ENCODE results near the gene TMEM231.
"Not testable (repeated sequence)": the region's sequence is repeated elsewhere in the genome, so short reads cannot be mapped to it uniquely, and the experiment has no call there.

The TMEM231 gene

GRCh38 chr16:75503801-75504200 lies 52.3 kb downstream of the TMEM231 start:
- Histone ChIP-seq H2AFZ (ENCODE audit: low read length, unreplicated experiment) (no peak overlapping the region), H3K79me2 (ENCODE audit: control insufficient read depth, insufficient read depth, low read length, unreplicated experiment) (no peaks in the 10 kb centered on the region), H3K4me3 (ENCODE audit: low read depth, low read length) (no peak overlapping the region), H3K4me1 (ENCODE audit: control insufficient read depth, insufficient read depth, low read length, unreplicated experiment) (peaks cover 27% of the 10 kb centered on the region), H3K36me3 (ENCODE audit: insufficient read depth, low read length) (no peaks in the 10 kb centered on the region), H3K27ac (ENCODE audit: low read depth, low read length) (no peak overlapping the region), H3K27me3 (ENCODE audit: insufficient read depth, low read length) (no peaks in the 10 kb centered on the region)

DNA sequence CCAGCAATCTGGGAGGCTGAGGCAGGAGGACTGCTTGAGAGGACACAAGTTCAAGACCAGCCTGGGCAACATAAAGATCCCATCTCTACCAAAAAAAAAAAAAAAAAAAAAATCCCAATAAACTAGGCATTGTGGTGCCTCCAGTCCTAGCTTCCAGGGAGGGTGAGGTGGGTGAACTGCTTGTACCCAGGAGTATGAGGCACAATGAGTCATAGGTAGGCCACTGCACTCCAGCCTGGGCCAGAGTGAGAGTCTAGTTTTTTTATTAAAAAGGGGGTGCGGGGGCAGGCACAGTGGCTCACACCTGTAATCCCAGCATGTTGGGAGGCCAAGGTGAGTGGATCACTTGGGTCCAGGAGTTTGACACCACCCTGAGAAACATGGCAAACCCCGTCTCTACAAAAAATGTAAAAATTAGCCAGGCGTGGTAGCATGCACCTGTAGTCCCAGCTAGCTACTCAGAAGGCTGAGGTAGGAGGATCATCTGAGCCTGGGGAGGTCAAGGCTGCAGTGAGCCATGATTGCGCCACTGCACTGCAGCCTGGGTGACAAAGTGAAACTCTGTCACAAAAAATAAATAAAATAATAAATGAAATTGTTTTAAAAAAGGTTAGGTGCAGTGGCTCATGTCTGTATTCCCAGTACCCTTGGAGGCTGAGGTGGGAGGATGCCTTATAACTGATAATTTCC lies 53.0 kb downstream of the TMEM231 start:
- no peaks in the 10 kb centered on the region for H3K27me3 ChIP-seq (ENCODE audit: insufficient read depth, low read length)
- H3K79me2 ChIP-seq (ENCODE audit: control insufficient read depth, insufficient read depth, low read length, unreplicated experiment), result no peaks in the 10 kb centered on the region
- no peak overlapping the region for H2AFZ ChIP-seq (ENCODE audit: low read length, unreplicated experiment)
- no peak overlapping the region for H3K4me3 ChIP-seq (ENCODE audit: low read depth, low read length)
- H3K27ac ChIP-seq (ENCODE audit: low read depth, low read length), result no peak overlapping the region
- H3K36me3 ChIP-seq (ENCODE audit: insufficient read depth, low read length), result no peaks in the 10 kb centered on the region
- peaks cover 27% of the 10 kb centered on the region for H3K4me1 ChIP-seq (ENCODE audit: control insufficient read depth, insufficient read depth, low read length, unreplicated experiment)

DNA sequence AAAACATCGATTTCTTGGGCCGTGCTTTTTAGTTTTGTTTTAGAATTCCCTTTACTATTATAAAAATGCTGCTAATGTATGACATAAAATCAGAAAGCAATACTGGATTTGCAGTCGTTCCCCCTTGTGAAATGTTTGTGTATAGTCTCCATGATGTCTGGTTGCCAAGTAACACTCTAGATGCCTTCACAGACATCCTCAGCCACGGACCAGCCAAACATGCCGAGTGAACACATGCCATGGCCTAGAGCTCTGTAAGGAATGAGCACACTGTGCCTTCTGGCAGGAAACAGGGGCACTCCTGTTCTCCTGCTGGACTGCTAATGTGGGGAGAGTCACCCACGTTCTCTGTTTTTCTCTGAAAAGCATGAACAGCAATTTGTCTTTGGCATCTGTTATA lies 54.2 kb downstream of the TMEM231 start:
- peak overlapping the region; percentile 55 for H3K27ac ChIP-seq (ENCODE audit: low read depth, low read length)
- not testable (repeated sequence) for H3K79me2 ChIP-seq (ENCODE audit: control insufficient read depth, insufficient read depth, low read length, unreplicated experiment); H3K27me3 ChIP-seq (ENCODE audit: insufficient read depth, low read length); H3K36me3 ChIP-seq (ENCODE audit: insufficient read depth, low read length)
- H3K4me1 ChIP-seq (ENCODE audit: control insufficient read depth, insufficient read depth, low read length, unreplicated experiment), result peaks cover 25% of the 10 kb centered on the region
- peak overlapping the region; percentile 17 for H2AFZ ChIP-seq (ENCODE audit: low read length, unreplicated experiment)
- H3K4me3 ChIP-seq (ENCODE audit: low read depth, low read length), result 0 out of 2 replicates have a peak overlapping the region, but pooled peaks have one; percentile 2

- 0 out of 2 replicates have a peak overlapping the region, but pooled peaks have one; percentile 2 for H3K4me3 ChIP-seq (ENCODE audit: low read depth, low read length)
- H3K27me3 ChIP-seq (ENCODE audit: insufficient read depth, low read length), result no peaks in the 10 kb centered on the region
- no peaks in the 10 kb centered on the region for H3K79me2 ChIP-seq (ENCODE audit: control insufficient read depth, insufficient read depth, low read length, unreplicated experiment)
- peak overlapping the region; percentile 55 for H3K27ac ChIP-seq (ENCODE audit: low read depth, low read length)
- H3K4me1 ChIP-seq (ENCODE audit: control insufficient read depth, insufficient read depth, low read length, unreplicated experiment), result peaks cover 20% of the 10 kb centered on the region
- H3K36me3 ChIP-seq (ENCODE audit: insufficient read depth, low read length), result no peaks in the 10 kb centered on the region
- H2AFZ ChIP-seq (ENCODE audit: low read length, unreplicated experiment), result peak overlapping the region; percentile 17
Measured at GRCh38 chr16:75501359-75501758, 54.7 kb downstream of the TMEM231 start.

DNA sequence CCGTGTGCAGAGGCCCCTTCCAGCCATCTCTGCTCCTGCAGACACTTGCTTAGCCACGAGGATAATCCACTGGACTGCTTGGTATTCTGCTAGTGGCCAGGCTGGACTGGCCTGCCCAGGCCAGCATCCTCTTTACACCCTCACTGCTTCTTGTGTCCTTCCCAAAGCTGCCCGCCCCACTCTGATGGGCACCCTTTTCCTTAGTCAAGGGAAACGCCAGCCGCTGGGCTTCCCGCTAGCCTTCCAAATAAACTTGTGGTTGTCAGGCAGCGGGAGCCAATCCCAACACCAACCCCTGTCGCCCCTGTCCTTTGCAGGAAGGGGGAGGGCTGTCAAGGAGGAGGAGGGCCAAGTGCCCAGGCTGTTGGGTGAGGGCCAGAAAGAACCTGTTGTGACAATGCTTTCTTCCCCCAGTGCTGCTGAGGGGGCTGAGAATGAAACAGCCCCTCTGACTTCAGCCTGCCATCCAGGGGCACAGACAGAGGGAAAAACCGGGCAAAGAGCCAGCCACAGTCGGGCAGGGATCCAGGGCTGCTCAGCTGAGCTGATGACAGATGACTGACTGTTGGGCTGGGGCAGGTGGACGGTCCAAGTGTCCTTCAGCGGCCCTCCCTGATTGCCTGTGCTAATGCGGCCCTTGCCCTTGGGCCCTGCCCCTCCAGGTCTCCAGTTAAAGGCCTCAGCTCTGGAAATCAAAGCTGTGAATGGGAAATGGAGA lies 57.3 kb downstream of the TMEM231 start:
- H3K27me3 ChIP-seq (ENCODE audit: insufficient read depth, low read length); H2AFZ ChIP-seq (ENCODE audit: low read length, unreplicated experiment): not testable (repeated sequence)

GRCh38 chr16:75497558-75497957 lies 58.5 kb downstream of the TMEM231 start:
- H3K79me2 ChIP-seq (ENCODE audit: control insufficient read depth, insufficient read depth, low read length, unreplicated experiment), result no peaks in the 10 kb centered on the region
- 0 out of 2 replicates have a peak, but pooled peaks cover 5% of the 10 kb centered on the region for H3K27me3 ChIP-seq (ENCODE audit: insufficient read depth, low read length)
- H3K27ac ChIP-seq (ENCODE audit: low read depth, low read length), result no peak overlapping the region
- H3K4me3 ChIP-seq (ENCODE audit: low read depth, low read length), result no peak overlapping the region
- H3K4me1 ChIP-seq (ENCODE audit: control insufficient read depth, insufficient read depth, low read length, unreplicated experiment), result peaks cover 11% of the 10 kb centered on the region
- no peaks in the 10 kb centered on the region for H3K36me3 ChIP-seq (ENCODE audit: insufficient read depth, low read length)
- H2AFZ ChIP-seq (ENCODE audit: low read length, unreplicated experiment), result no peak overlapping the region

More for the DNA sequence above, 57.3 kb downstream of the TMEM231 start:
- not testable (repeated sequence) for H3K79me2 ChIP-seq (ENCODE audit: control insufficient read depth, insufficient read depth, low read length, unreplicated experiment); H3K36me3 ChIP-seq (ENCODE audit: insufficient read depth, low read length); H3K27ac ChIP-seq (ENCODE audit: low read depth, low read length); H3K4me3 ChIP-seq (ENCODE audit: low read depth, low read length)
- peaks cover 17% of the 10 kb centered on the region for H3K4me1 ChIP-seq (ENCODE audit: control insufficient read depth, insufficient read depth, low read length, unreplicated experiment)

DNA sequence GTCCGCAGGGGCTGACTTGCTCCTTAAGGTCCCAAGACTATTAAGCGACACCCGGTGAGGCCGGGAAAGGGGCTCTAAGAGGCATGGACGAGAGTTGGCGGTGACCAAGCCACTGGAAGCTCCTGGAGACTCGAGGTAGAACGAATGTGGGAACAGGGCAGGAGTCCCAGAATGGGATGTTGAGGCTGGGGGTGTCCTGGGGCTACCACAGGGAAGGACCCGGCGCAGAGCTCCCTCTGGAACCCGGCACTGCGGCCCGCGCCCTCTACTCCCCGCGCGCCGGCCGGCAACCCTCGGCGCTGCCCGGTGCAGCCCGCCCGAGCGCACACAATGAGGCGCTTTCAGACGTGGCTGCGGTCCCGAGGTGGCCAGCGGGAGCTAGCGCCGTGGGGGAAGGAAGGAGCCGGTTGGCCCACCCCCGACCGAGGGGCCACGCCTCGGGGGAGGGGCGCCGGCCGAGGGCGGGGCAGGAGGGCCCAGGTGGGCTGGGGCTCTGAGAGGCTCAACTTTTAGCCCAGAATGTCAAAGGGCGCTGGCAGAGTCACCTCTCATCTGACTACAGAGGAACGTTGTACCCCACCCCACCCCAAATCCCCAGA lies 60.9 kb downstream of the TMEM231 start, which contains the start of gene CHST6:
Gene CHST6 (minus strand): TSS at position 366 of the 599 bp plus-strand sequence. CDS start 15,613 bp downstream, outside the sequence.
- Histone ChIP-seq H2AFZ (ENCODE audit: low read length, unreplicated experiment) (peak within 1 kb of the TSS; percentile 77), H3K4me1 (ENCODE audit: control insufficient read depth, insufficient read depth, low read length, unreplicated experiment) (peaks cover 4% of the 10 kb centered on the region), H3K36me3 (ENCODE audit: insufficient read depth, low read length) (no peaks in the 10 kb centered on the region), H3K27ac (ENCODE audit: low read depth, low read length) (no peak within 1 kb of the TSS), H3K79me2 (ENCODE audit: control insufficient read depth, insufficient read depth, low read length, unreplicated experiment) (no peaks in the 10 kb centered on the region), H3K27me3 (ENCODE audit: insufficient read depth, low read length) (0 out of 2 replicates have a peak, but pooled peaks cover 5% of the 10 kb centered on the region), H3K4me3 (ENCODE audit: low read depth, low read length) (peak within 1 kb of the TSS; percentile 80)

- Histone ChIP-seq H3K79me2 (ENCODE audit: control insufficient read depth, insufficient read depth, low read length, unreplicated experiment) (no peaks in the 10 kb centered on the region), H3K36me3 (ENCODE audit: insufficient read depth, low read length) (no peaks in the 10 kb centered on the region), H3K27ac (ENCODE audit: low read depth, low read length) (no peak overlapping the region), H2AFZ (ENCODE audit: low read length, unreplicated experiment) (peak overlapping the region; percentile 77), H3K4me1 (ENCODE audit: control insufficient read depth, insufficient read depth, low read length, unreplicated experiment) (peaks cover 4% of the 10 kb centered on the region), H3K27me3 (ENCODE audit: insufficient read depth, low read length) (0 out of 2 replicates have a peak, but pooled peaks cover 5% of the 10 kb centered on the region), H3K4me3 (ENCODE audit: low read depth, low read length) (peak overlapping the region; percentile 80)
Measured at GRCh38 chr16:75494661-75495075, 61.4 kb downstream of the TMEM231 start.

DNA sequence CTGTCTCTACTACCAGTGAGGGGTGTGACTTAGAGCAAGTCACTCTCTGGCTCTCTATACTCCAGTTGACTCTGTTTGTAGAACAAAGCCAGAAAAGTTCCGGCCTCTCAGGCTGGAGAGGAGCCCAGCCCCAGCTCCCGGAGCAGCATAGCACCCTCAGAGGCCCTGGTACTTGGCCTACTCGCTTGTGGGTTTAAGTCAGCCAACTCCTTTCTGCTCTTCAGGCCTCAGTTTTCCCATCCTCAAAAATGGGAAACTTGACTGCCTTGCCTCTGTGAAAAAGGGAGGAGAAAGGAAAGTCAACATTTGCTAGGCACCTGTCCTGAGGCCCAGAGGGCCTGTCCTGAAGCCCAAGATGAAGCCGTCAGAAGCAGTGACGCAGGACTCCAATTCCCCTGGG lies 61.9 kb downstream of the TMEM231 start:
- H3K27ac ChIP-seq (ENCODE audit: low read depth, low read length), result no peak overlapping the region
- H3K27me3 ChIP-seq (ENCODE audit: insufficient read depth, low read length), result 0 out of 2 replicates have a peak, but pooled peaks cover 5% of the 10 kb centered on the region
- peak overlapping the region; percentile 80 for H3K4me3 ChIP-seq (ENCODE audit: low read depth, low read length)
- H3K36me3 ChIP-seq (ENCODE audit: insufficient read depth, low read length), result no peaks in the 10 kb centered on the region
- H3K4me1 ChIP-seq (ENCODE audit: control insufficient read depth, insufficient read depth, low read length, unreplicated experiment), result peaks cover 4% of the 10 kb centered on the region
- H3K79me2 ChIP-seq (ENCODE audit: control insufficient read depth, insufficient read depth, low read length, unreplicated experiment), result no peaks in the 10 kb centered on the region
- peak overlapping the region; percentile 77 for H2AFZ ChIP-seq (ENCODE audit: low read length, unreplicated experiment)

DNA sequence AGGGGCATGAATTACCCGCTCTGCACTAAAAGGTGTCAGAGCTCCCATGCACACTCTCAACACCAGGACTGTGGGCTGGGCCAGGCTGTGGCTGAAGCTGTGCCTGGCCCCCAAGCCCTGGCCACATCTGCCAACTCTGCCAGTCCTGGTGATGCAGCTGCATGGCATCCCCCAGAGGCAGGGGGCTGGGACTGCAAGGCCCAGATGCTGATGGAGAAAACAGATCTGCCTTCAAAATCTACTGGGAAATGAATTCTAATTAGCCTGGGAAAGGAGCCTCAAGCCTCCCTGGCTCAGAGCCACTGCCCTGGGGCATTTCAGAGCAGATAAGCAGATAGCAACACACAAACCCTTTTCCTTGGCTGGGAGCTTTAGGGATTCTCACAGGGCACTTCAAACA lies 64.2 kb downstream of the TMEM231 start:
- Histone ChIP-seq H3K79me2 (ENCODE audit: control insufficient read depth, insufficient read depth, low read length, unreplicated experiment) (no peaks in the 10 kb centered on the region), H3K4me1 (ENCODE audit: control insufficient read depth, insufficient read depth, low read length, unreplicated experiment) (peaks cover 4% of the 10 kb centered on the region), H2AFZ (ENCODE audit: low read length, unreplicated experiment) (no peak overlapping the region), H3K27ac (ENCODE audit: low read depth, low read length) (no peak overlapping the region), H3K36me3 (ENCODE audit: insufficient read depth, low read length) (no peaks in the 10 kb centered on the region), H3K27me3 (ENCODE audit: insufficient read depth, low read length) (0 out of 2 replicates have a peak, but pooled peaks cover 5% of the 10 kb centered on the region), H3K4me3 (ENCODE audit: low read depth, low read length) (no peak overlapping the region)

Data from ACC112 (cell line).